Subcutaneous adipose tissue (tissue), 4 donors: ENCODE results near the gene SLC6A6. TPM values are rescaled to one million over a fixed set of nuclear protein-coding genes. Genes with fewer than 3 reads are reported as not detected.

Source experiments
- CTCF ChIP-seq: fragments of 450-650 bp; IDR thresholded peaks from one replicate; pipeline ENCODE4 v1.5.1; 2016; ENCODE audit warnings: low read depth, mild to moderate bottlenecking, control low read depth, antibody characterized with exemption, moderate library complexity
- total RNA-seq, 4 donors: library from RNA; depleted of rRNA; stranded (reverse); fragments of >200 nt; gene quantifications; one replicate each; pipeline ENCODE4 v1.1.0, GENCODE V29; 2016

SLC6A6 gene
- total RNA-seq, 4 donors from 2014 or later: 20.5 to 64.8 (median 30.7) TPM

GRCh38 chr3:14477311-14477935 lies 75.0 kb downstream of the SLC6A6 start:
- no peak for TF ChIP-seq CTCF

- TF ChIP-seq CTCF: no peak
These were observed 76.6 kb downstream of the SLC6A6 start for GRCh38 chr3:14478956-14479550.

GRCh38 chr3:14479591-14479990 lies 77.2 kb downstream of the SLC6A6 start:
- no peak for TF ChIP-seq CTCF

DNA sequence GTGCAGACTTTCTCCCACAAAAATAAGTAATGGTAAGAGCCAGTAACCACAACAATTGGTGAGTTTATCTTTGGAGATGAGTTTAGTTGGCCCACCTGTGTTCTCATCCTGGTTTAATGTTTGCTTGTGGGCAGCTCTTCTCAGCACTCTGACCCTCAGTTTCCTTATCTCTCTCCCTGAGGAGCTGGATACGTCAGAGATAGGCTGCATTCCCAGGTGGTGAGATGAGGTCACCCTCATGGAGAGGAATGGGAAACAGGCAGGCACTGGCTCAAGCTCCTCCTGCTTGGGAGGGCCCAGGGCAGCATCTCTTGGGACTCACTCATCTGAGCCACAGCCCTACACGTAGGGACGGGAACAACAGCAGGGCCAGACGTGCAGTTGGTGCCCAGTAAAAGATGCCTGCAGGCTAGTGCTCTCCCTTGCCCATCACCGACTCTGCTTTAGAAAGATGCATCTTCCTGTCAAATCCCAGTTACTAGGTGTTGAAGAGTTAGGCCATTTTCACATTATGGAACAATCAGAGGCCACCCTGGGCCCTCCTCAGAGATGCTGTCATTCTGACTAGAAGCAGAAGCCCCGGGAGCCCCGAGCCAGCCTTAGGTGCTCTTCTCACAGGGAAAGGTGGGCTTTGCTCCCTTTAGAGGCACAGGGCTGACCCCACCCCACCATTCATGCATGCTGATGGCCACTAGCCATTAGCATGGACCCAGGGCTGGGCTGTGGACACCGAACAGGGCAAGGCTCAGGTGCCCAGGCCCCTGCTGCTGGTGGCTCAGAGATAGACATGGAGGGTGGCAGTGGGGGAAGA lies 78.0 kb downstream of the SLC6A6 start:
- no peak for TF ChIP-seq CTCF

DNA sequence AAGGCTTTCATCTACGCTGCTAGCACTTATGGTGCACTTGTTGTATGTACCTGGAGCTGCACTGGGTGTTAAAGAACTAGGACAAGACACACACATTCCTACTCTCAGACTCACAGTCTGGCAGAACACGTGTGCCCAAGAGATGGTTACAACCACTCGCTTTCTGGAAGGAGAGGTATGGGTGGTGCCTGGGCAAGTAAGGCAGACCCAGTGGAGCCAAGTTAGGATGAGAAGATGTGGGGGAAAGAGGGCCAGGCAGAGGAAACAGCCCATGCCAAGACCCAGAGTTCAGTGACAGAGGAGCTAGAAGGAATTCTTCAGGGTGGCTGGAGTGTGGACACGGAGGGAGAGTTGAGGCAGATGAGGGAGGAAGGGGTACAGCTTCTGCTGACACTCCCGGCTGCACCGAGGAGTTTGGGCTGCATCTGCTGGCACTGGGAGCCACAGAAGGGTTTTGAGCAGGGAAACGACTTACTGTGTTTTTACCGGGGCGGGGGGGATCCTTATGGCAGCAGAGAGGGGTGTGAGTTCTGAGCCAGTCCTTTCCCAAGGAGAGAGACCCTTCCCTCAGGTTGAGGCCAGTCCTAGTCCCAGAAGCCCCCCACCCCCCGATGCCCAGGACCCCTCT lies 78.7 kb downstream of the SLC6A6 start:
- TF ChIP-seq CTCF: no peak

DNA sequence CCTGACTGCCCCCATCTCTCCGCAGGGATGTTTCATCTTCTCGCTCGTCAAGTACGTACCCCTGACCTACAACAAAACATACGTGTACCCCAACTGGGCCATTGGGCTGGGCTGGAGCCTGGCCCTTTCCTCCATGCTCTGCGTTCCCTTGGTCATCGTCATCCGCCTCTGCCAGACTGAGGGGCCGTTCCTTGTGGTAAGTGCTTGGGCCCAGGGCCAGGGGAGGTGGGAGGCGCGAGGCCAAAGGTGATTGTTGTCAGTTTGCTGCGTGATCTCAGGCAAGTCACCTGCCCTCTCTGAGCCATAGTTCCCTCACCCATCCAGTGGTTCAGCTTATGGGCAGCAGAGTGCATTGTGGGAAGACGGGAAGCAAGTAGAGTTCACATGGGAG lies 79.2 kb downstream of the SLC6A6 start:
- TF ChIP-seq CTCF: no peak

DNA sequence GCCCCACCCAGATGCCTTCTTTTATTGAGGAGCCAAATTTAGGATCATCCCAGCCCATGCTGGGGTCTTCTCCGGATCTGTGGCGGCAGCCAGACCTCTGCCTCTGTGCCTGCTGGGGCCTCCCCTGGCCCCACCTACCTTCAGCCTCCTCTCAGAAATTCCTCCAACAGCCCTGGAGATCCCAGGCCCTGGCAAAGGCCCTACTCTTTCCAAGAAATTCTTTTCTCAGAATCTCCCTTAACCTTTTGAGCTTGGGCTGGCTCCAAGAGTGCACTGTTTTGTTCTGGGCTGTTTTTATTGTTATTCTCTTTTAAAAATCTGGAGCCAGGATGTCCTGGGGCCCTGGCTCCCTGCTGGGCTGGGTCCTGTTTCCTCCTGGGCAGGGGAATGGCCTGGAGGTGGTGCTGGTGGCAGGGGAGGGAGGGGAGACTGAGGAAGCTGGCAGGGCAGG lies 79.9 kb downstream of the SLC6A6 start:
- no peak for TF ChIP-seq CTCF
